ENCODE results near the gene ARHGAP26.

ARHGAP26 gene

DNA sequence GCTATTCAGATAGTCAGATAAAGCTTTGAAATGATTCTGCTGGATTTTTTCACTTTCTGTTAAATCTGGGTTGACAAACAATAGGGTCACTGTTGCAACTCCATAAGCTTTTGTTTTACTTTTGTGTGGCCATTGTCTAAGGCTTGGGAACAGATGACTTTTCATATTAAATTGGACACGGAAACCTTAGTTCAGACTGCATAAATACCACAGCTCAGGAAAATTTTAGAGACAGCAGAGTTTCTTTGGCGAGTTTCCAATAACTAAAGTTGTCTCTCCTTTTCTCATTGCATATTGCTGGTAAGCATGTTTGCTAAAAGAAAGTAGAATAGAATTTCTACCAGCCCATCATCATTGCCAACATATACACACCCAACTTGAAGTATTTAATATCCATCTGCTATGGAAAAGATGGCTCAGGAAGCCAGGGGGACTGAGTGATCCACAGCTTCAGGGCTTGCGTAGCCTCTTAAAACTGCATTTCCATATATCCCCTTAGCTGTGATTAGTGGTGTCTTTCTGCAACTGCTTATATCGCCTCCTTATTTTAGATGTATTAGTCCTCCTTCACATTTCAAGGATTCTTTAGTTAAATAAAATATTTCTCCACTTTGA, 168.2 kb downstream of the ARHGAP26 start:
- no peak for DNase-seq (ENCODE audit: low read depth)
- TF ChIP-seq, protein P1, sequence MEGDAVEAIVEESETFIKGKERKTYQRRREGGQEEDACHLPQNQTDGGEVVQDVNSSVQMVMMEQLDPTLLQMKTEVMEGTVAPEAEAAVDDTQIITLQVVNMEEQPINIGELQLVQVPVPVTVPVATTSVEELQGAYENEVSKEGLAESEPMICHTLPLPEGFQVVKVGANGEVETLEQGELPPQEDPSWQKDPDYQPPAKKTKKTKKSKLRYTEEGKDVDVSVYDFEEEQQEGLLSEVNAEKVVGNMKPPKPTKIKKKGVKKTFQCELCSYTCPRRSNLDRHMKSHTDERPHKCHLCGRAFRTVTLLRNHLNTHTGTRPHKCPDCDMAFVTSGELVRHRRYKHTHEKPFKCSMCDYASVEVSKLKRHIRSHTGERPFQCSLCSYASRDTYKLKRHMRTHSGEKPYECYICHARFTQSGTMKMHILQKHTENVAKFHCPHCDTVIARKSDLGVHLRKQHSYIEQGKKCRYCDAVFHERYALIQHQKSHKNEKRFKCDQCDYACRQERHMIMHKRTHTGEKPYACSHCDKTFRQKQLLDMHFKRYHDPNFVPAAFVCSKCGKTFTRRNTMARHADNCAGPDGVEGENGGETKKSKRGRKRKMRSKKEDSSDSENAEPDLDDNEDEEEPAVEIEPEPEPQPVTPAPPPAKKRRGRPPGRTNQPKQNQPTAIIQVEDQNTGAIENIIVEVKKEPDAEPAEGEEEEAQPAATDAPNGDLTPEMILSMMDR (IDR thresholded peaks at IDR 0.05; ENCODE audit: low read depth, low read length, missing control alignments) = no peak
- no peak overlapping the region for H3K4me3 ChIP-seq (ENCODE audit: low read depth, low read length)

DNA sequence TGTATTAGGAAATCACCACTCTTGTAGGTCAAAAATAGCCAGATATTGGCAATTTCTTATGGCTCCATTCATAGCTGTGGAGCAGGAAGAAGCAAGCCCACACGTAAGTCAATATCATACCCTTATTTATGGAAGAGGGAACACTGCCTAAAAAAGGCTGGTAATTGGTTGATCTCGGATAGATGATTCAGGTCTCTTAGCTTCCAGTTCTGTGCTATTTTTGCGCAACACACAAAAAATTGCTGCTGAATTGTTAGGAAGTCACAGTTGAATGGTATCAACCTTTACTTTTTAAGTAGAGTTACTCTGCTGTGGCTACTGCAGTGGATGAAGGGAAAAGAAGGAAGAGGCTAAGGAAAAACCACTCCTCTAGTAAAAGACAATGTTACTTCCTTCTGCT, 168.8 kb downstream of the ARHGAP26 start:
- H3K4me3 ChIP-seq (ENCODE audit: low read depth, low read length) = no peak overlapping the region
- TF ChIP-seq, protein P1 (IDR thresholded peaks at IDR 0.05; ENCODE audit: low read depth, low read length, missing control alignments) = no peak
- no peak for DNase-seq (ENCODE audit: low read depth)

DNA sequence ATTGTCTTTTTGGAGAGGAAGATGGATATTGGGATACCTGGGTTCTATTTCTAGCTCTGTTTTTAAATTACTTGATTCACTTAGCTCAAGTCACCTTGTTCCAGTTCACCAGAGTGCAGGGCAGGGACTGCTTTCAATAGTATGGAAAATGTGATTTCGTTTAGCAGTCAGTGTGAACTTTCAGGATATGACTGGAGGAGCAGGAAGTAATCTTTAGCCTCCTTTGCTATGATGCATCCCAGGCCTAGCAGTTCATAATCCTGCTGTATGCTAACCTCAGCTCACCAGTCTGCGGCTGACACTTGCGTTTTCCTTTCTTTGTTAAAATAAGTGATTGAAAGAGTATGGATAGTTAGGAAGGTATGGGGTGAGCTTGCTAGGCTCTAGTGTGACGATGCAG, 169.7 kb downstream of the ARHGAP26 start:
- DNase-seq (ENCODE audit: low read depth) = no peak
- TF ChIP-seq, protein P1 (IDR thresholded peaks at IDR 0.05; ENCODE audit: low read depth, low read length, missing control alignments) = no peak
- H3K4me3 ChIP-seq (ENCODE audit: low read depth, low read length) = no peak overlapping the region

DNA sequence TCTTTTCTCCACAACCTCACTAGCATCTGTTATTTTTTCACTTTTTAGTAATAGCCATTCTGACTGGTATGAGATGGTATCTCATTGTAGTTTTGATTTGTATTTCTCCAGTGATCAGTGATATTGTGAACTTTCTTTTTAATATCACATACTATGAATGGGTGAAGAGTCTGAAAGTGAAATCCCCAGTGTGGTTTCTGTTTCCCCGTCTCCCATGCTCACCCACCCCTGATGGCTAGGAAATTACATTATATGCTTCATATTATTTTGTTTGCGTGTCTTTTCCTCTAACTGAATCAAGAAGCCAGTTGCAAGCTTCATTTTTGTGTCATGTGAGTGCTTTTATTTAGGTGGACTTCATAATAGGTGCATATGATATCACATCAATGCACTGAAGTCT, 171.1 kb downstream of the ARHGAP26 start:
- TF ChIP-seq, protein P1 (IDR thresholded peaks at IDR 0.05; ENCODE audit: low read depth, low read length, missing control alignments) = no peak
- no peak overlapping the region for H3K4me3 ChIP-seq (ENCODE audit: low read depth, low read length)
- DNase-seq (ENCODE audit: low read depth) = no peak

DNA sequence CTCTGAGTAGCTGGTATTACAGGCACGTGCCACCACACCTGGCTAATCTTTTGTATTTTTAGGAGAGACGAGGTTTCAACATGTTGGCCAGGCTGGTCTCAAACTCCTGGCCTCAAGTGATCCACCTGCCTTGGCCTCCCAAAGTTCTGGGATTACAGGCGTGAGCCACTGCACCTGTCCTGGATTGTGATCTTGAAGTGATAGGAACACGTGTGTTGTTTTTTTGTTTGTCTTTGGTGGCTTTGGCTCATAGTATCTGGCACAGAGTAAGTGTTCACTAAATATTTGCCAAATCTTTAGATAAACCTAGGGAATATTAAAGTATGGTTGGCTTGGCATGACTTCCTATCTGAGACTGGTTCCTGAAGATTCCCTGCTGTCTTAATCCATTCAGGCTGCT, 172.7 kb downstream of the ARHGAP26 start:
- DNase-seq (ENCODE audit: low read depth) = no peak
- TF ChIP-seq, protein P1 (IDR thresholded peaks at IDR 0.05; ENCODE audit: low read depth, low read length, missing control alignments) = no peak
- H3K4me3 ChIP-seq (ENCODE audit: low read depth, low read length) = no peak overlapping the region

DNA sequence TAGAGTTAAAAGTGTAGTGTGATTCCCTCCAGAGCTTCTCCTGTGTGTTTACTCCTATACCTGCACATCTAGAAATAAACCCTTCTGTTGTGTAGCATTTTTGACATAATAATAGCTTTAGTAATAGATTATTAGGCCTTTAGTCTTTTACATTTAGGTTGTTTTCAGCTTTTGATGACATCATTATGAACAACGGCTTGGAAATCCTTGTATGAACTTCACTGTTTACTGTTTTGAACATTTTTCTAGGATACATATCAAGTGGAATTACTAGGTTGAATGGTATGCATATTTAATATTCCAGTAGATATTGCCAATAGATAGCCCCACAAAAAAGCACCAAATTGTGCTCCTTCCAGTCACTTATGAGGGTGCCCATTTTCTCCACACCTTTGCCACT, 174.0 kb downstream of the ARHGAP26 start:
- DNase-seq (ENCODE audit: low read depth) = no peak
- TF ChIP-seq, protein P1 (IDR thresholded peaks at IDR 0.05; ENCODE audit: low read depth, low read length, missing control alignments) = no peak
- no peak overlapping the region for H3K4me3 ChIP-seq (ENCODE audit: low read depth, low read length)

DNA sequence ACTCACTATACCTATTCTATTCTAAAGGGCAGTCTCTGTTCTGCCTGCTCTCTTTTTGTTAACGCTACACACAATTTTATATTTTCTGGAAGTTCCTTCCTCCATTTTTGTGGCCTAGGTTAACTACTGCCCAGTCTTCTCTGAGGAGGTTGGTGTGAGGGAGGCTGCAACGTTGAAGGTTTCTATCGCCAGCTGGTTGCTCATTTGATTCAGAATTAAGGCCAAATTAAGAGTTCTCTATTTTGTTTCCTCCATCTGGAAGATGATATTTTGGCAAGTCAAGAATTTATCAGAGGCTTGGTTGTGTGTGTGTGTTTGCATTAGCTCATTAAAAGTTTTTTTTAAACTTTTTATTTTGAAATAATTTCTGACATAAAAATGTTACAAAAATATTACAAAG, 175.1 kb downstream of the ARHGAP26 start:
- TF ChIP-seq, protein P1 (IDR thresholded peaks at IDR 0.05; ENCODE audit: low read depth, low read length, missing control alignments) = no peak
- no peak for DNase-seq (ENCODE audit: low read depth)
- H3K4me3 ChIP-seq (ENCODE audit: low read depth, low read length) = no peak overlapping the region
